Measurements from ENCODE around the gene SLC44A5.
"Not testable (repeated sequence)": the region's sequence is repeated elsewhere in the genome, so short reads cannot be mapped to it uniquely, and the experiment has no call there.

The SLC44A5 gene

GRCh38 chr1:75611014-75611413, at the start of gene SLC44A5:
TSS of gene SLC44A5 (minus strand) at chr1:75611114. CDS start at chr1:75541447, 69,667 bp downstream.
- DNase-seq (ENCODE audit: low read depth in 2 of 2): no peak

DNA sequence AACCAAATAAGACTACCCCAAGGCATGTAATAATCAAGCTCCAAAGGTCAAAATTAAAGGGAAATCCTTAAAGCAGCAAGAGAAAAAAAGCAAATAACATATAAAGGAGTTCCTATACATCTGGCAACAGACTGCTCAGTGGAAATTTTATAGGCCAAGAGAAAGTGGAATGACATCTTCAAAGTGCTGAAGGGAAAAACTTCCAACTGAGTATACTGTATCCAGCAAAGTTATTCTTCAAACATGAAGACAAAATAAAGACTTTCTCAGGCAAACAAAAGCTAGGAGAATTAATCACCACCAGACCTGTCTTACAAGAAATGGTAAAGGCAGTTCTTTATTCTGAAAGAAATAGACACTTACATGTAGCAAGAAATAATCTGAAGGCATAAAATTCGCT, 45.0 kb upstream of the SLC44A5 start:
- DNase-seq (ENCODE audit: low read depth in 2 of 2): no peak

- DNase-seq (ENCODE audit: low read depth in 2 of 2): not testable (repeated sequence)
Observed at GRCh38 chr1:75647183-75647582, 36.3 kb upstream of the SLC44A5 start.

GRCh38 chr1:75645153-75645552, 34.2 kb upstream of the SLC44A5 start:
- not testable (repeated sequence) for DNase-seq (ENCODE audit: low read depth in 2 of 2)

- DNase-seq (ENCODE audit: low read depth in 2 of 2): no peak
Observed at GRCh38 chr1:75643460-75643859, 32.5 kb upstream of the SLC44A5 start.

- no peak for DNase-seq (ENCODE audit: low read depth in 2 of 2)
Observed at GRCh38 chr1:75641325-75641724, 30.4 kb upstream of the SLC44A5 start.

- DNase-seq (ENCODE audit: low read depth in 2 of 2): no peak
Observed at GRCh38 chr1:75640137-75640536, 29.2 kb upstream of the SLC44A5 start.

- DNase-seq (ENCODE audit: low read depth in 2 of 2): no peak
Observed at GRCh38 chr1:75632350-75632949, 21.5 kb upstream of the SLC44A5 start.

- no peak for DNase-seq (ENCODE audit: low read depth in 2 of 2)
Observed at GRCh38 chr1:75630998-75631397, 20.1 kb upstream of the SLC44A5 start.

DNA sequence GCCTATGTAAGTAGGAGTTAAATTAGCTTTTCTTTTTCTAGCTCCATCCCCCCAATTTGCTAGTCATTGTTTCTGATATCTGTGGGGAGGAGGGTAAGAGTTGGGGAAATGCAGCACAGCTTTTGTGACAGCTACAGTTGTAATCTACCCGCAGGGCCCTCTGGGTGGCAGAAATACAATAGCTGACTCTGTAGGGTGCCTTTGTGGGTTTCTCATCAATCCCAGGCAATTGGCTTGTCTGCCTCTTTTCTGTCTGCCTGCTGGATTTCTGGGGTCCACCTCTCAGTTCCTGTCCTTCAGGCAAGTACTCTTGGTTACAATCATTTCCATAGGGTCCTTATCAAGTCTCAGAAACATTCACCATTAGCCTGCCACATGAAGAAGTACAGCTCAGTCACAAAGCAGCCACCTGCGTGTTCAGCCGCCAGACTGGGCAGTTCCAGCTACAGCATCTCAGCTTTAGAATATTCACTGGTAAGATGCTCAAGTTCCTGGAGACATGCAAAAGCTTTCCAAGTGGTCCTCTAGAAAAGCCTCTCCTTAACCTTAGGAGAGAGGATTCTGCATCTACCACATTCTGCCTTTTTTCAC, 19.2 kb upstream of the SLC44A5 start:
- no peak for DNase-seq (ENCODE audit: low read depth in 2 of 2)

DNA sequence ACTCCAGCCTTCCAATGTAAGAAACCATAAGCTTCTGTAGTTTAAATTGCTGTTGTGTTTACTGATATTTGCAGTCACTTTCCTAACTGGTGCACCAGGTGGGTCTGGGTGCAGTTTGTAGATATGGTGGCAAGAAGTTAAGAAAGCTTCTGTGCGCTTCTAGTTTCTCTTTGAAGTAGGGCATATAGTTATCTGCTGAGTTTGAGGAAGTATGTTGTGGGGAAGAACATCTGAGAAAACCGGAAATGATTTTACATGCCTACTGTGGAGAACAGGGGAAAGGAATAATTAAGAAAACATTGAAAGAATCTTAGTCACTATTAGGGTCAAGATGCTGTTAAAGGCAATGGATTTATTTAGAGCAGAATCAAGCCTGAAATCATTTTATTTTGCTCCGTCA, 14.9 kb upstream of the SLC44A5 start:
- no peak for DNase-seq (ENCODE audit: low read depth in 2 of 2)

DNA sequence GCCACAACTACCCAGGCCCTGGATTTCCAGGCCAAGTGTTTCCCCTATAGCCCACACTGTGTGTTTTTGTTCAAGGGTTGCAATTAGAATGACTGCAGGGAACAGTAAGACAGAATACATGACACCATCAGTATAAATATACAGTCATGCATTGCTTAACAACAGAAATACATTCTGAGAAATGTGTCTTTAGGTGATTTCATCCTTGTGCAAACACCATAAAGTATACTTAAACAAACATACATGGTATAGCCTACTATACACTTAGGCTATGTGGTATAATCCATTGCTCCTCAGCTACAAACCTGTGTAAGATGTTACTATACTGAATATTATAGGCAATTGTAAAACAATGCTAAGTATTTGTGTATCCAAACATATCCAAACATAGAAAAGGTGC, 7.5 kb upstream of the SLC44A5 start:
- no peak for DNase-seq (ENCODE audit: low read depth in 2 of 2)

- no peak for DNase-seq (ENCODE audit: low read depth in 2 of 2)
Observed at GRCh38 chr1:75616436-75617433, 5.8 kb upstream of the SLC44A5 start.

DNA sequence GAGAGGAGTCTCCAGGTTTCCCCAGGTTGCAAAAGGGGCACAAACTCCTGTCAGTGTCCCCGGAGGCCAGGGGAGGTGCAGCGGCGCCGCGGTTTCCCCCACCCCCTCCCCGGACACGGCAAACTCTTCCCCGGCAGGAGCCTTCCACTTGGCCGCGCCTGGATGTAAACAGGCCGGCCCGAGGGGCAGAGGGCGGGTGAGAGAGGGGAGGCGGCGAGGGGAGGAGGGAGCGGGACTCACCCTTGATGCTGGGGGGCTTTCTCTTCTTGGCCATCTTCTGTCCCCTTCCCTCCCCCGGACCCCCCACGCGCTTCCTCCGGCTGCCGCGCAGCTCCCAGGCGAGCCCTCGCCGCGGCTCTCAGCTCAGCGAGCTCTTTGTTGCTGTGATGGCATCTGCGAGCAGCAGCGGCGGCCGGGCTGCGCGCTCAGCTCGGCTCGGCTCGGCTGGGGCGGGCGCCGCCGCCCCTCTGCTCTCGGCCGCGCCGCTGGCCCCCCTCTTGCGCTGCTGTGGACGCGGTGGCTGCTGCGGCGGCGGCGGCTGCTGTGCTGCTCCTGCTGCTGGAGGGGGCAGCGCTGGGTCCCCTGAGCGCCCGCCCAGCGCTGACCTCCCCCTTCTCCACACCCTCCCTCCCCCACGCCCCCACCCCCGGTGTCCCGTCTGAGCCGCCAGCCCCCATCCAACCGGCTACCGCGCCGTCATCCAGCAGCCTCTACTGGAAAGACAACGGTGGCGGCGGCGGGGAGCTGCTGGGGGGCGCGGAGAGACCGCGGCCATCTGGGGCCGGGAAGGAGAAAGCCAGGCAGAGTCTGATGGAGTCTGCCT, 4.9 kb upstream of the SLC44A5 start:
- no peak for DNase-seq (ENCODE audit: low read depth in 2 of 2)

DNA sequence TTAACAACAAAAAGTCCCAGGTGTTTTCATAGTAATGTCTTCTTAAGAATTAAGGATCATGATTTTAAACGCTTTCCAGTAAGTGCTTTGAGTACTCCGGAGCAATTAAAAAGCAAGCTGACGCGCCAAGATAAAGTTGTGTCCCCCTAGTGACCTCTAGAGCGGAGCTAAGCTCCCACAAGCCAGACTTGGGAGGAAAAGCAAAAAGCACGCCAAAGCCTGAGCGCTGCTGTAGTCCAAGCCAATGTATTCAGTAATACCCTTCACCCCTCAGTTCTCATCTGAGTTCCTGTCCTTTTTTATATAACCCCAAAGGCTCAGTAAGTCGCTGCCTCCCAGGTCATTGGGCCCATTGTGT, 3.5 kb upstream of the SLC44A5 start:
- no peak for DNase-seq (ENCODE audit: low read depth in 2 of 2)

- DNase-seq (ENCODE audit: low read depth in 2 of 2): no peak
Observed at GRCh38 chr1:75613916-75614315, 3.0 kb upstream of the SLC44A5 start.

- DNase-seq (ENCODE audit: low read depth in 2 of 2): no peak
Observed at GRCh38 chr1:75612976-75613375, 2.1 kb upstream of the SLC44A5 start.

DNA sequence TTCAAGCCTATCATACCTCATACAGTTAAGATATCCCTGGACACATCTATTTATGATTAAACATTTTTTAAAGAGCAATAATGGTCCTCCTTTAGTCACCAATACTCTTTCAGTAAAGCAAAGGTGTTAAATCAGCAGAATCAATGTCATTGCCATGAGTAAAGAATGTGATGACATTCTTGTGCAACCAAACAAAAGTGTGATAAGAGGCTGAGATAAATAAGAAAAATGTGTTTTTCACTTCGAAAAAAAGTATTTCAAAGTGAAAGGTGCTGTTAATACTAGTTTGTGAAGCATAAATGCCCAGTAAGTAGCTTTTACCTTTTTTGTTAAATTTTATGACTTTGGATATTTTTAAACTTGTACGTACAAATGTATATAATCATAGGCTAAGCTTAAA, 8.4 kb downstream of the SLC44A5 start:
- no peak for DNase-seq (ENCODE audit: low read depth in 2 of 2)

DNA sequence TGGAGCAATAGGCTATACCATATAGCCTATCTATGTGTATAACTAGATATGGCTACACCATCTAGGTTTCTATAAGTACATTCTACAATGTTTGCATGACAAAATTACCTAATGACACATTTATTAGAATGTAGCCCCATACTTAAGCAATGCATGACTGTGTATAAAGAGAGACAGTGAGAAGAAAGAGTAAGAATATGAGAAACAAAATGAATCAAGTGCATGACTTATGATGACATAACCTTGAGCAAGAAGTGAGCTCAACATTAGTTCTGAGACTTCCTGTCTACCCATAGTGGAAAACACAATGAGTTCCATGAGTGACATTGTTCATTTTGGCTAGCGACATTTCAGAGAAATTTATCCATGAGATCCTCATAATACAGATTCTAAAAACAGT, 10.1 kb downstream of the SLC44A5 start:
- no peak for DNase-seq (ENCODE audit: low read depth in 2 of 2)

DNA sequence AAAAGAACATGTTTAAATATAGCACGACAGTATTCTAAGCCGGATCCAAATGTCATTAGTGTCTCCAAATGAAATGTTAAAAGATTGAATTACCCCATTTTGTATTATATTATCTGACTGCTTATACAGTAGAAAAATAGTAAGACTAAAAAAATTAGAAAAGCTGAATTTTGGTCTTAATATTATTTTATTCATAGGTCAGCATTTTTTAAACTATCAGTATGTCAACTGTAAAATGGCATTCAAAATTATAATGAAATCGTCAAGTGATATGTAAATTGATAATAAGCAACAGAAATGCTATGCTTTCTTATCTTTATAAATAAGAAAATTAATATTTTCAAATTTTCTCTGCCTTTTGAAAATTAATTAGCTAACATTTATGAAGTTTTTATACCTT, 16.6 kb downstream of the SLC44A5 start:
- no peak for DNase-seq (ENCODE audit: low read depth in 2 of 2)

DNA sequence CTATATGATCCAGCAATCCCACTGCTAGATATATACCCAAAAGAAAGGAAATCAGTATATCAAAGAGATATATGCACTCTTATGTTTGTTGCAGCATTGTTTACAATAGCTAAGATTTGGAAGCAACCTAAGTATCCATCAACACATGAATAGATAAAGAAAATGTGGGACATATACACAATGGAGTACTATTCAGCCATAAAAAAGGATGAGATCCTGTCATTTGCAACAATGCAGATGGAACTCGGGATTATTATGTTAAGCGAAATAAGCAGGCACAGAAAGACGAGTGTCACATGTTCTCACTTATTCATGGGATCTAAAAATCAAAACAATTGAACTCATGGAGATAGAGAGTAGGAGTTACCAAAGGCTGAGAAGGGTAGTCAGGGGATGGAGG, 17.5 kb downstream of the SLC44A5 start:
- not testable (repeated sequence) for DNase-seq (ENCODE audit: low read depth in 2 of 2)

DNA sequence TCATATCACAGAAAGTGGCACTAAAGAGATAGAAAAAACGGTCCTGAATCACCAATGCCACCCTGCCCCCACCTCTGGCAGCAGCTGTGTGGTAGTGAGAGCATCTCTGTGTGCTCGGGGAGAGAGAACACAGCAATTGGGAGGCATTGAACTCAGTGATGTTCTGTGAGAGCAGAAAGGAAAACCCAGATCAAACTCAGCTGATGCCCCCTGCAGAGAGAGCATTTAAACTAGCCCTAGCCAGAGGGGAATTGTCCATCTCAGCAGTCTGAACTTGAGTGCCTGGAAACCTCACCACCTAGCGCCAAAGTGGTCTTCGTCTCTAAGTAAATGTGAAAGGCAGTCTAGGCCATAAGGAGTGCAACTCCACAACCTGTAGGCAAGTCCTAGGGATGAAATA, 21.3 kb downstream of the SLC44A5 start:
- no peak for DNase-seq (ENCODE audit: low read depth in 2 of 2)
